Ishikawa (cell line): ENCODE results near the gene OAS3.

ENCODE experiments used
- EGR1 ChIP-seq: IDR thresholded peaks from 2 replicates; pipeline ENCODE4 v1.6.1; 2012
- EP300 ChIP-seq: IDR thresholded peaks from 2 replicates; pipeline ENCODE4 v1.6.1; 2012; ENCODE audit warnings: borderline replicate concordance
- FOXM1 ChIP-seq: IDR thresholded peaks from 2 replicates; pipeline ENCODE4 v1.6.1; 2012; ENCODE audit warnings: low read depth, borderline replicate concordance
- TAF1 ChIP-seq: IDR thresholded peaks from 2 replicates; pipeline ENCODE4 v1.6.1; 2012; ENCODE audit warnings: low read depth, mild to moderate bottlenecking
- TCF12 ChIP-seq: IDR thresholded peaks from 2 replicates; pipeline ENCODE4 v1.6.1; 2012; ENCODE audit warnings: low read depth
- TEAD4 ChIP-seq: IDR thresholded peaks from 2 replicates; pipeline ENCODE4 v1.6.1; 2012
- YY1 ChIP-seq: IDR thresholded peaks from 2 replicates; pipeline ENCODE4 v1.6.1; 2012; ENCODE audit warnings: low read depth
- ZBTB7A ChIP-seq: IDR thresholded peaks from 2 replicates; pipeline ENCODE4 v1.6.1; 2012; ENCODE audit warnings: low read depth
- TF ChIP-seq, protein P1 (sequence below): IDR thresholded peaks from 2 replicates; pipeline ENCODE4 v1.6.1; 2012
- TF ChIP-seq, protein P2 (sequence below): IDR thresholded peaks from 2 replicates; pipeline ENCODE4 v1.6.1; 2012

DNA sequence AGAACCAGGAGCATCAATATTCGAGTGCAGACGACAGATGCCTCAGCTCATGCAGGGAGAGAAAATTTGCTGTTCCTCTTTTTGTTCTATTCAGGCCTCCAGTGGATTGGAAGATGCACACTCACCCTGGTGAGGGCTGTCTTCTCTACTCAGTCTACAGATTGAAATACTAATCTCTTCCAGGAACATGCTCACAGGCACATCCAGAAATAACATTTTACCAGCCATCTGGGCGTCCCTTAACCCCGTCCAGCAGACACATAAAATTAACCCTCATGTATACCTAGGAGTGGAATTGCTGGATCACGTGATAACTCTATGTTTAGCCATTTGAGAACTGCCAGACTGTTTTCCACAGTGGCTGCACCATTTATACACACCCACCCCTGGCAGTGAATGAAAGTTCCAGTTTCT lies 35.6 kb downstream of the OAS3 start:
- TF ChIP-seq ZBTB7A, result no peak
- TF ChIP-seq, protein P1, sequence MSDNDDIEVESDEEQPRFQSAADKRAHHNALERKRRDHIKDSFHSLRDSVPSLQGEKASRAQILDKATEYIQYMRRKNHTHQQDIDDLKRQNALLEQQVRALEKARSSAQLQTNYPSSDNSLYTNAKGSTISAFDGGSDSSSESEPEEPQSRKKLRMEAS, result no peak
- TF ChIP-seq TCF12, result no peak
- no peak for TF ChIP-seq FOXM1
- no peak for TF ChIP-seq YY1
- no peak for TF ChIP-seq EGR1
- TF ChIP-seq, protein P2, sequence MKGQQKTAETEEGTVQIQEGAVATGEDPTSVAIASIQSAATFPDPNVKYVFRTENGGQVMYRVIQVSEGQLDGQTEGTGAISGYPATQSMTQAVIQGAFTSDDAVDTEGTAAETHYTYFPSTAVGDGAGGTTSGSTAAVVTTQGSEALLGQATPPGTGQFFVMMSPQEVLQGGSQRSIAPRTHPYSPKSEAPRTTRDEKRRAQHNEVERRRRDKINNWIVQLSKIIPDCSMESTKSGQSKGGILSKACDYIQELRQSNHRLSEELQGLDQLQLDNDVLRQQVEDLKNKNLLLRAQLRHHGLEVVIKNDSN, result no peak
- no peak for TF ChIP-seq TEAD4
- no peak for TF ChIP-seq TAF1
- TF ChIP-seq EP300, result no peak
